Astrocyte (in vitro differentiated cells and primary cell): ENCODE results near the gene MTA2. TPM values are rescaled to one million over a fixed set of nuclear protein-coding genes. Genes with fewer than 3 reads are reported as not detected.
A peak's percentile ranks its signal among the peaks of the same experiment; 100 is the strongest.

ENCODE experiments used
- DNase-seq: peaks from one replicate; pipeline ENCODE4 v3.0.0-alpha.2; 2010; ENCODE audit warnings: low read depth
- FAIRE-seq: peaks from 2 replicates; lab custom pipeline; 2011; peaks lifted over from hg19 to GRCh38; lab: Jason Lieb, UNC
- H2AFZ ChIP-seq: 2 replicates; pipeline ENCODE4 v1.6.0; 2012; ENCODE audit warnings: low read depth, low read length, inconsistent platforms
- H3K27ac ChIP-seq: 2 replicates; pipeline ENCODE4 v1.5.1; 2011; ENCODE audit warnings: low read depth, low read length, inconsistent platforms
- H3K27me3 ChIP-seq: 2 replicates; pipeline ENCODE4 v1.6.0; 2011; ENCODE audit warnings: low read length, inconsistent platforms; ENCODE audit not compliant: insufficient read depth
- H3K36me3 ChIP-seq: 2 replicates; pipeline ENCODE4 v1.5.1; 2011; ENCODE audit warnings: low read length, inconsistent platforms; ENCODE audit not compliant: insufficient read depth
- H3K4me1 ChIP-seq: 2 replicates; pipeline ENCODE4 v1.5.1; 2011; ENCODE audit warnings: low read length, inconsistent platforms; ENCODE audit not compliant: insufficient read depth
- H3K4me2 ChIP-seq: 2 replicates; pipeline ENCODE4 v1.6.0; 2012; ENCODE audit warnings: low read length, inconsistent platforms
- H3K4me3 ChIP-seq: 2 replicates; pipeline ENCODE4 v1.5.1; 2011; ENCODE audit warnings: low read depth, mild to moderate bottlenecking, low read length, inconsistent platforms; ENCODE audit not compliant: insufficient read depth
- H3K79me2 ChIP-seq: 2 replicates; pipeline ENCODE4 v1.6.0; 2012; ENCODE audit warnings: mild to moderate bottlenecking, low read length, inconsistent platforms; ENCODE audit not compliant: insufficient read depth
- H3K9ac ChIP-seq: 2 replicates; pipeline ENCODE4 v1.6.0; 2012; ENCODE audit warnings: mild to moderate bottlenecking, low read length, inconsistent platforms
- H3K9me3 ChIP-seq: 2 replicates; pipeline ENCODE4 v1.5.1; 2012; ENCODE audit warnings: low read depth, mild to moderate bottlenecking, low read length, inconsistent platforms; ENCODE audit not compliant: insufficient read depth
- H4K20me1 ChIP-seq: 2 replicates; pipeline ENCODE4 v1.6.0; 2012; ENCODE audit warnings: low read length, inconsistent platforms; ENCODE audit not compliant: insufficient read depth
- H3K27ac Mint-ChIP-seq: one replicate; pipeline ENCODE4 v1.8.0; 2021; ENCODE audit warnings: mild to moderate bottlenecking, mixed read lengths; ENCODE audit not compliant: unreplicated experiment
- H3K27me3 Mint-ChIP-seq: one replicate; pipeline ENCODE4 v1.8.0; 2021; ENCODE audit warnings: low read depth, mixed read lengths; ENCODE audit not compliant: unreplicated experiment
- H3K36me3 Mint-ChIP-seq: one replicate; pipeline ENCODE4 v1.8.0; 2021; ENCODE audit warnings: low read depth, mixed read lengths; ENCODE audit not compliant: unreplicated experiment
- H3K4me1 Mint-ChIP-seq: one replicate; pipeline ENCODE4 v1.8.0; 2021; ENCODE audit warnings: low read depth, mixed read lengths; ENCODE audit not compliant: unreplicated experiment
- H3K4me3 Mint-ChIP-seq: one replicate; pipeline ENCODE4 v1.8.0; 2021; ENCODE audit warnings: mild to moderate bottlenecking, moderate library complexity, mixed read lengths; ENCODE audit not compliant: unreplicated experiment
- H3K9me3 Mint-ChIP-seq: one replicate; pipeline ENCODE4 v1.8.0; 2021; ENCODE audit warnings: mild to moderate bottlenecking, mixed read lengths; ENCODE audit not compliant: unreplicated experiment
- EZH2 ChIP-seq: IDR thresholded peaks from 2 replicates; pipeline ENCODE4 v1.6.1; 2012; ENCODE audit warnings: mild to moderate bottlenecking, low read length, inconsistent platforms; ENCODE audit not compliant: insufficient read depth
- total RNA-seq: library from RNA; stranded (reverse); gene quantifications from 2 replicates; pipeline ENCODE4 v1.2.1, GENCODE V29; 2021
- TF ChIP-seq, protein P1 (sequence below): IDR thresholded peaks from 2 replicates; pipeline ENCODE4 v1.5.1; 2011; ENCODE audit warnings: low read depth, mild to moderate bottlenecking, inconsistent platforms, low read length, moderate library complexity; ENCODE audit not compliant: insufficient read depth

MTA2 gene
- total RNA-seq, 1 donor from 2014 or later: 136 TPM

GRCh38 chr11:62645671-62645945, 43.9 kb upstream of the MTA2 start:
- peak overlapping the region; percentile 98 for H3K4me3 Mint-ChIP-seq
- Histone ChIP-seq H3K9me3 (no peaks in the 10 kb centered on the region), H3K4me1 (peaks cover 3% of the 10 kb centered on the region), H3K9ac (peak overlapping the region; percentile 100), H3K27me3 (no peaks in the 10 kb centered on the region), H3K4me2 (peak overlapping the region; percentile 93), H3K4me3 (peak overlapping the region; percentile 96), H3K36me3 (peaks cover 19% of the 10 kb centered on the region), H2AFZ (peak overlapping the region; percentile 67), H4K20me1 (peaks cover 29% of the 10 kb centered on the region), H3K27ac (peak overlapping the region; percentile 98), H3K79me2 (peaks cover 77% of the 10 kb centered on the region)
- H3K27ac Mint-ChIP-seq: peak overlapping the region; percentile 93
- peaks cover 2% of the 10 kb centered on the region for H3K36me3 Mint-ChIP-seq
- TF ChIP-seq EZH2: no peak
- TF ChIP-seq, protein P1, sequence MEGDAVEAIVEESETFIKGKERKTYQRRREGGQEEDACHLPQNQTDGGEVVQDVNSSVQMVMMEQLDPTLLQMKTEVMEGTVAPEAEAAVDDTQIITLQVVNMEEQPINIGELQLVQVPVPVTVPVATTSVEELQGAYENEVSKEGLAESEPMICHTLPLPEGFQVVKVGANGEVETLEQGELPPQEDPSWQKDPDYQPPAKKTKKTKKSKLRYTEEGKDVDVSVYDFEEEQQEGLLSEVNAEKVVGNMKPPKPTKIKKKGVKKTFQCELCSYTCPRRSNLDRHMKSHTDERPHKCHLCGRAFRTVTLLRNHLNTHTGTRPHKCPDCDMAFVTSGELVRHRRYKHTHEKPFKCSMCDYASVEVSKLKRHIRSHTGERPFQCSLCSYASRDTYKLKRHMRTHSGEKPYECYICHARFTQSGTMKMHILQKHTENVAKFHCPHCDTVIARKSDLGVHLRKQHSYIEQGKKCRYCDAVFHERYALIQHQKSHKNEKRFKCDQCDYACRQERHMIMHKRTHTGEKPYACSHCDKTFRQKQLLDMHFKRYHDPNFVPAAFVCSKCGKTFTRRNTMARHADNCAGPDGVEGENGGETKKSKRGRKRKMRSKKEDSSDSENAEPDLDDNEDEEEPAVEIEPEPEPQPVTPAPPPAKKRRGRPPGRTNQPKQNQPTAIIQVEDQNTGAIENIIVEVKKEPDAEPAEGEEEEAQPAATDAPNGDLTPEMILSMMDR: no peak
- H3K4me1 Mint-ChIP-seq: peaks cover 5% of the 10 kb centered on the region
- FAIRE-seq (no peak), DNase-seq (no peak)
- H3K9me3 Mint-ChIP-seq: no peaks in the 10 kb centered on the region
- H3K27me3 Mint-ChIP-seq: no peaks in the 10 kb centered on the region

DNA sequence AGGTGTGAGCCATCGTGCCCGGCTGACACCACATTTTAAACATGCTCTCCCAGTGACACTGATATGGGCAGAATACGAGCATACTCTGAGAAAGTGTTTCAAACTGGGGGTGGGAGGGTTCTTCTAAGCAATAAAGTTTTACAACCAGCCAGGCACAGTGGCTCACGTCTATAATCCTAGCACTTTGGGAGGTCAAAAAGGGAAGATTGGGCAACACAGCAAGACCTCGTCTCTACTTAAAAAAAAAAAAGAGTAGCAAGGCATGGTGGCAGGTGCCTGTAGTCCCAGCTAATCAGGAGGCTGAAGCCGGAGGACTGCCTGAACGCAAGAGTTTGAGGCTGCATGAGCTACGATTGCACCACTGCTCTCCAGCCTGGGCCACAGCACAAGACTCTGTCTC, 42.6 kb upstream of the MTA2 start:
- H3K4me1 ChIP-seq: peaks cover 3% of the 10 kb centered on the region
- H3K4me3 Mint-ChIP-seq: no peak overlapping the region
- no peaks in the 10 kb centered on the region for H3K9me3 ChIP-seq
- H3K9ac ChIP-seq: no peak overlapping the region
- H3K9me3 Mint-ChIP-seq: no peaks in the 10 kb centered on the region
- peaks cover 7% of the 10 kb centered on the region for H3K36me3 Mint-ChIP-seq
- H3K27ac Mint-ChIP-seq: peak overlapping the region; percentile 26
- no peak for TF ChIP-seq EZH2
- TF ChIP-seq, protein P1: no peak
- no peak overlapping the region for H2AFZ ChIP-seq
- no peak overlapping the region for H3K27ac ChIP-seq
- peaks cover 20% of the 10 kb centered on the region for H3K36me3 ChIP-seq
- no peak overlapping the region for H3K4me2 ChIP-seq
- no peaks in the 10 kb centered on the region for H3K27me3 ChIP-seq
- H4K20me1 ChIP-seq: peaks cover 35% of the 10 kb centered on the region
- H3K4me1 Mint-ChIP-seq: peaks cover 5% of the 10 kb centered on the region
- no peak for FAIRE-seq
- H3K4me3 ChIP-seq: no peak overlapping the region
- DNase-seq: no peak
- H3K27me3 Mint-ChIP-seq: no peaks in the 10 kb centered on the region
- peaks cover 77% of the 10 kb centered on the region for H3K79me2 ChIP-seq

DNA sequence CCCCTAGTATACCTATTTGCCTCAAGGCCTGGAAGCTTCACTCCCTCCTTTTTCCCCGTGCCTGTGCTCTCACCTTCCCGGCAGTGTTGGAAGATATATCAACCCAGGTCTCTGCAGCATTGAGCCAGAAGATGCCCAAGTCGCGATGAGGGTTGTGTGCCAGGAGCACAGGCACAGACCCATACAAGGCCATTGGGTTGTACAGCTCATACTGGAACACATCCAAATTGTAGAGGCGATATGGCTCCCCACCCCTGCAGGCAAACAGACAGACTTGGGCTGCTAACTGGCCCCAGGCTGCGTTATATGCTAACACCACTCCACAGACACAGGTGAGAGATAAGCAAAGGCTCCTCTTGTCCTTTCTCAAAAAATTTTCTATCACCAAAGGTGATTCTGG, 30.8 kb upstream of the MTA2 start:
- H3K9me3 ChIP-seq: no peaks in the 10 kb centered on the region
- H3K79me2 ChIP-seq: peaks cover 9% of the 10 kb centered on the region
- H3K36me3 Mint-ChIP-seq: peaks cover 31% of the 10 kb centered on the region
- no peak overlapping the region for H3K4me3 ChIP-seq
- no peak overlapping the region for H3K9ac ChIP-seq
- no peak overlapping the region for H3K4me2 ChIP-seq
- no peaks in the 10 kb centered on the region for H3K27me3 Mint-ChIP-seq
- H3K4me3 Mint-ChIP-seq: no peak overlapping the region
- no peak overlapping the region for H2AFZ ChIP-seq
- H3K27ac Mint-ChIP-seq: no peak overlapping the region
- H4K20me1 ChIP-seq: peaks cover 28% of the 10 kb centered on the region
- peaks cover 65% of the 10 kb centered on the region for H3K36me3 ChIP-seq
- FAIRE-seq (no peak), DNase-seq (no peak)
- no peaks in the 10 kb centered on the region for H3K4me1 ChIP-seq
- H3K9me3 Mint-ChIP-seq: no peaks in the 10 kb centered on the region
- H3K4me1 Mint-ChIP-seq: no peaks in the 10 kb centered on the region
- no peak overlapping the region for H3K27ac ChIP-seq
- H3K27me3 ChIP-seq: no peaks in the 10 kb centered on the region
- no peak for TF ChIP-seq EZH2
- TF ChIP-seq, protein P1: no peak
